Neuronal stem cell (in vitro differentiated cells): ENCODE measurements around the gene OIT3.

Source experiments
- DNase-seq: peaks from one replicate; pipeline ENCODE4 v3.0.0-alpha.2; 2013; ENCODE audit warnings: low spot score
- H2AFZ ChIP-seq: one replicate; pipeline ENCODE4 v1.6.1; 2013; ENCODE audit warnings: mild to moderate bottlenecking, low read length, inconsistent platforms
- H2AK5ac ChIP-seq: 2 replicates; pipeline ENCODE4 v1.6.1; 2013; ENCODE audit warnings: low read depth, mild to moderate bottlenecking, inconsistent platforms, low read length, moderate library complexity, mixed read lengths
- H2BK120ac ChIP-seq: 2 replicates; pipeline ENCODE4 v1.6.1; 2013; ENCODE audit warnings: low read depth, mild to moderate bottlenecking, inconsistent platforms, low read length, moderate library complexity, mixed read lengths
- H2BK12ac ChIP-seq: one replicate; pipeline ENCODE4 v1.6.1; 2013; ENCODE audit warnings: low read length, inconsistent platforms
- H2BK15ac ChIP-seq: 2 replicates; pipeline ENCODE4 v1.6.1; 2013; ENCODE audit warnings: mild to moderate bottlenecking, low read length, inconsistent platforms, mixed read lengths
- H2BK5ac ChIP-seq: one replicate; pipeline ENCODE4 v1.6.1; 2013; ENCODE audit warnings: inconsistent platforms, mild to moderate bottlenecking, low read length, moderate library complexity
- H3K14ac ChIP-seq: one replicate; pipeline ENCODE4 v1.6.1; 2013; ENCODE audit warnings: low read length, inconsistent platforms
- H3K18ac ChIP-seq: 2 replicates; pipeline ENCODE4 v1.6.1; 2013; ENCODE audit warnings: low read length, inconsistent platforms
- H3K23ac ChIP-seq: 2 replicates; pipeline ENCODE4 v1.6.1; 2013; ENCODE audit warnings: low read depth, mild to moderate bottlenecking, mixed read lengths, low read length, inconsistent platforms; ENCODE audit not compliant: poor library complexity
- H3K27ac ChIP-seq: replicated peaks from 3 replicates; pipeline ENCODE4 v1.5.1; 2013; ENCODE audit warnings: low read length, inconsistent platforms
- H3K27me3 ChIP-seq, 3 experiments: 2 replicates each; pipeline ENCODE4 v1.6.1; 2013; ENCODE audit warnings: low read length in 3 of 3, mild to moderate bottlenecking in 2 of 3, inconsistent platforms in 1 of 3, low read depth in 1 of 3, mixed read lengths in 1 of 3, moderate library complexity in 1 of 3; ENCODE audit not compliant: control insufficient read depth in 3 of 3, insufficient read depth in 3 of 3
- H3K36me3 ChIP-seq, 2 donors: replicated peaks in 1 of 2; 2 replicates each; pipeline ENCODE4 v1.6.1; 2013; ENCODE audit warnings: low read length in 2 of 2; ENCODE audit not compliant: control insufficient read depth in 2 of 2, insufficient read depth in 2 of 2
- H3K4ac ChIP-seq: 2 replicates; pipeline ENCODE4 v1.6.1; 2013; ENCODE audit warnings: inconsistent platforms, mild to moderate bottlenecking, low read length, moderate library complexity
- H3K4me1 ChIP-seq, 2 donors: 1 replicate in 1 of 2; 2 replicates in 1 of 2; pipeline ENCODE4 v1.6.1; 2013; ENCODE audit warnings: low read length in 2 of 2, low read depth in 1 of 2; ENCODE audit not compliant: control insufficient read depth in 2 of 2, insufficient read depth in 1 of 2
- H3K4me2 ChIP-seq: one replicate; pipeline ENCODE4 v1.6.1; 2013; ENCODE audit warnings: mild to moderate bottlenecking, low read length, inconsistent platforms; ENCODE audit not compliant: insufficient read depth, poor library complexity, severe bottlenecking
- H3K4me3 ChIP-seq, 2 donors: 2 replicates each; pipeline ENCODE4 v1.5.1; 2013; ENCODE audit warnings: low read length in 2 of 2, mild to moderate bottlenecking in 2 of 2, inconsistent platforms in 1 of 2, moderate library complexity in 1 of 2
- H3K79me1 ChIP-seq: one replicate; pipeline ENCODE4 v1.6.1; 2013; ENCODE audit warnings: low read depth, mild to moderate bottlenecking, inconsistent platforms, low read length, moderate library complexity
- H3K9ac ChIP-seq: one replicate; pipeline ENCODE4 v1.6.1; 2013; ENCODE audit warnings: mild to moderate bottlenecking, low read depth, low read length, inconsistent platforms; ENCODE audit not compliant: poor library complexity
- H3K9me3 ChIP-seq, 2 donors: replicated peaks in 1 of 2; 2 replicates each; pipeline versions ENCODE3 to v1.6.1; 2013; ENCODE audit warnings: low read length in 2 of 2, mild to moderate bottlenecking in 2 of 2, inconsistent platforms in 1 of 2, low read depth in 1 of 2, mixed read lengths in 1 of 2, moderate library complexity in 1 of 2; ENCODE audit not compliant: control insufficient read depth in 2 of 2, insufficient read depth in 1 of 2
- H4K8ac ChIP-seq: one replicate; pipeline ENCODE4 v1.6.1; 2013; ENCODE audit warnings: low read depth, mild to moderate bottlenecking, inconsistent platforms, low read length, moderate library complexity
- H4K91ac ChIP-seq: one replicate; pipeline ENCODE4 v1.6.1; 2013; ENCODE audit warnings: low read length, low read depth, mild to moderate bottlenecking, inconsistent platforms; ENCODE audit not compliant: poor library complexity
- WGBS, 2 donors: extraction: QIAGEN DNeasy Blood & Tissue Kit; methylation state at CpG; one replicate each; pipeline ENCODE4 v1.1.7; 2013; ENCODE audit warnings: missing lambda C conversion rate in 2 of 2, mixed read lengths in 1 of 2; ENCODE audit not compliant: insufficient read length in 2 of 2, insufficient replicate concordance in 1 of 2; ENCODE audit errors: extremely low coverage in 2 of 2; 5-methylcytosine and 5-hydroxymethylcytosine counted together

Gene OIT3

DNA sequence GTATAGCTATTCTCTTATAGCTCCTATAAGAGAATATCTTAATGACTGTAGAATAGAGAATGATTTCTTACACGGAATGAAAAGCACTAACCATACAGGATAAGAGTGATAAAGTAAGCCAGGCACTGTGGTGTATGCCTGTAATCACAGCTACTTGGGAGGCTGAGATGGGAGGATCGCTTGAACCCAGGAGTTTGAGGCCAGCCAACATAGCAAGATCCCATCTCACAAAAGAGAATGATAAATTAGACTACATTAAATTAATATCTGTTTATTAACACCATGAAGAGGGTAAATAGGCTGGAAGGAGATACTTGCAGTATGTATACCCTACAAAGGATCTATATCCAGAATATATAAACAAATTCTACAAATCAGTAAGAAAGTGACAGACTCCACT, 12.2 kb upstream of the OIT3 start:
- no peak overlapping the region for H2BK15ac ChIP-seq
- no peaks in the 10 kb centered on the region for H3K27me3 ChIP-seq
- no peak overlapping the region for H3K4me3 ChIP-seq
- H3K36me3 ChIP-seq = peaks cover 2 to 11% of the 10 kb centered on the region in 2 donors
- H2AK5ac ChIP-seq = no peak overlapping the region
- H3K4ac ChIP-seq = no peak overlapping the region
- no peak overlapping the region for H4K91ac ChIP-seq
- H3K4me1 ChIP-seq = peaks cover under 1 to 2% of the 10 kb centered on the region in 2 donors
- H2AFZ ChIP-seq = no peak overlapping the region
- no peak overlapping the region for H3K4me2 ChIP-seq
- no peaks in the 10 kb centered on the region for H3K79me1 ChIP-seq
- H2BK120ac ChIP-seq = no peak overlapping the region
- H3K14ac ChIP-seq = no peak overlapping the region
- no peak overlapping the region for H4K8ac ChIP-seq
- H3K27ac ChIP-seq = no peak overlapping the region
- DNase-seq = no peak
- H2BK5ac ChIP-seq = no peak overlapping the region
- peaks cover 0 to 8% of the 10 kb centered on the region in 2 donors for H3K9me3 ChIP-seq
- no CpG with 5 or more reads among the region's 2 CpGs for WGBS, 2 donors
- no peak overlapping the region for H3K18ac ChIP-seq
- no peak overlapping the region for H3K23ac ChIP-seq
- H2BK12ac ChIP-seq = no peak overlapping the region
- H3K9ac ChIP-seq = no peak overlapping the region

DNA sequence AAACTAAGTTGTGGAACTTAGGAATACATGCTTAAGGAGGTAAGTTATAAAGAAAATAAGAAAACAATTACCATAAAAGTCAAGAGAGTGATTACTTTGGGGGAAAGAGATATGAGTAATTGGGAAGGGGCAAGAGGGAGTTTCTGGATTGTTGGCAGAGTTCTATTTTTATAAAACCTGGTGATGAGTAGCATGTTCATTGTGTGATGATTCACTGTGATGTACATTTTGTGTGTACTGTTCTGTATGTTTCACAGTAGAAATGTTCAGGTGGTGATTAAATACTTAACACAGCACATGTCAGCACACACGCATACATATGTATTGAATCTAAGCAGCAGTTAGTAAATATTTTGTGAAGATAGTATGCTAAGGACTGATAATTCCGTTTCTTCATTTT, 9.7 kb upstream of the OIT3 start:
- peaks cover 8 to 12% of the 10 kb centered on the region in 2 donors for H3K4me1 ChIP-seq
- H2BK15ac ChIP-seq = no peak overlapping the region
- H3K23ac ChIP-seq = no peak overlapping the region
- no peaks in the 10 kb centered on the region for H3K27me3 ChIP-seq
- H3K27ac ChIP-seq = no peak overlapping the region
- H2BK120ac ChIP-seq = no peak overlapping the region
- H3K36me3 ChIP-seq = peaks cover 2 to 21% of the 10 kb centered on the region in 2 donors
- no CpG with 5 or more reads among the region's 2 CpGs for WGBS, 2 donors
- no peak overlapping the region for H2BK5ac ChIP-seq
- H3K79me1 ChIP-seq = no peaks in the 10 kb centered on the region
- no peak overlapping the region for H2BK12ac ChIP-seq
- no peak overlapping the region for H4K91ac ChIP-seq
- no peak overlapping the region for H3K4me3 ChIP-seq
- no peak overlapping the region for H4K8ac ChIP-seq
- no peak overlapping the region for H3K4ac ChIP-seq
- DNase-seq = no peak
- no peak overlapping the region for H3K18ac ChIP-seq
- H2AFZ ChIP-seq = no peak overlapping the region
- no peak overlapping the region for H2AK5ac ChIP-seq
- H3K14ac ChIP-seq = no peak overlapping the region
- no peak overlapping the region for H3K4me2 ChIP-seq
- no peak overlapping the region for H3K9ac ChIP-seq
- H3K9me3 ChIP-seq = peaks cover 0 to 6% of the 10 kb centered on the region in 2 donors

GRCh38 chr10:72885953-72886352, 7.6 kb upstream of the OIT3 start:
- Histone ChIP-seq H3K23ac (no peak overlapping the region), H2BK12ac (no peak overlapping the region), H3K4ac (no peak overlapping the region), H2AFZ (no peak overlapping the region), H3K4me1 (peaks cover 8 to 12% of the 10 kb centered on the region in 2 donors), H4K91ac (no peak overlapping the region), H4K8ac (no peak overlapping the region), H3K18ac (no peak overlapping the region), H3K14ac (no peak overlapping the region), H3K27me3 (no peaks in the 10 kb centered on the region), H2BK120ac (no peak overlapping the region), H3K9ac (no peak overlapping the region), H3K9me3 (no peaks in the 10 kb centered on the region), H3K36me3 (peaks cover 0 to 21% of the 10 kb centered on the region in 2 donors), H3K4me3 (no peak overlapping the region), H3K27ac (no peak overlapping the region), H2BK5ac (no peak overlapping the region), H2BK15ac (no peak overlapping the region), H2AK5ac (no peak overlapping the region), H3K4me2 (no peak overlapping the region), H3K79me1 (no peaks in the 10 kb centered on the region)
- WGBS, 2 donors = no CpG with 5 or more reads among the region's 2 CpGs
- no peak for DNase-seq

DNA sequence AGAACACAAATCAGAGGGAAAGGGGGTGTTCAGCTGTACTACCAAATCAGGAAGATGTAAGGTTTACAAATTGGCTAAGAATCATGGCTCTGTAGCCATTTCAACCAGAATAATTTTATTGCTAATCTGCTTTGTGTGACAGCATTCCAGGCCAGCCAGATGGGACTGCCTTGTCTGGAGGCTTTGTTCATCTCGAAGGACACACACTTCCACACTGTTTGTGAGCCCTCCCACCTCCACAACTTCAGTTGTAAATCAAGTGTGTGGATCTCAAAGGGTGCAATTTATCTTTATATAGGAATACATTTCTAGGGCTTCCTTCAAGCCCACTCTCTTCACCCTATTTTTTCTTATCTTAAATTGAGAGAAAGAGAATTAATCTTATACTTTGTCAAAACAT, 6.9 kb upstream of the OIT3 start:
- no CpG with 5 or more reads among the region's 1 CpG for WGBS, 2 donors
- Histone ChIP-seq H2BK15ac (no peak overlapping the region), H3K79me1 (no peaks in the 10 kb centered on the region), H3K36me3 (peaks cover 0 to 21% of the 10 kb centered on the region in 2 donors), H3K4ac (no peak overlapping the region), H2BK12ac (no peak overlapping the region), H3K9ac (no peak overlapping the region), H3K18ac (no peak overlapping the region), H3K4me3 (no peak overlapping the region), H4K8ac (no peak overlapping the region), H3K27me3 (no peaks in the 10 kb centered on the region), H3K23ac (no peak overlapping the region), H3K4me1 (peaks cover 8 to 12% of the 10 kb centered on the region in 2 donors), H3K9me3 (no peaks in the 10 kb centered on the region), H4K91ac (no peak overlapping the region), H2AFZ (peak overlapping the region; percentile 55), H2BK120ac (no peak overlapping the region), H3K4me2 (no peak overlapping the region), H2BK5ac (no peak overlapping the region), H3K14ac (no peak overlapping the region), H2AK5ac (no peak overlapping the region), H3K27ac (peak overlapping the region; percentile 49)
- DNase-seq = no peak
